ENCODE measurements around the gene CBFB. TPM values are rescaled to one million over a fixed set of nuclear protein-coding genes. Genes with fewer than 3 reads are reported as not detected.
"Not testable (repeated sequence)": the region's sequence is repeated elsewhere in the genome, so short reads cannot be mapped to it uniquely, and the experiment has no call there.

Gene CBFB
- total and polyA plus RNA-seq, 2 experiments from 2014 or later = 47.4 to 59.0 TPM

DNA sequence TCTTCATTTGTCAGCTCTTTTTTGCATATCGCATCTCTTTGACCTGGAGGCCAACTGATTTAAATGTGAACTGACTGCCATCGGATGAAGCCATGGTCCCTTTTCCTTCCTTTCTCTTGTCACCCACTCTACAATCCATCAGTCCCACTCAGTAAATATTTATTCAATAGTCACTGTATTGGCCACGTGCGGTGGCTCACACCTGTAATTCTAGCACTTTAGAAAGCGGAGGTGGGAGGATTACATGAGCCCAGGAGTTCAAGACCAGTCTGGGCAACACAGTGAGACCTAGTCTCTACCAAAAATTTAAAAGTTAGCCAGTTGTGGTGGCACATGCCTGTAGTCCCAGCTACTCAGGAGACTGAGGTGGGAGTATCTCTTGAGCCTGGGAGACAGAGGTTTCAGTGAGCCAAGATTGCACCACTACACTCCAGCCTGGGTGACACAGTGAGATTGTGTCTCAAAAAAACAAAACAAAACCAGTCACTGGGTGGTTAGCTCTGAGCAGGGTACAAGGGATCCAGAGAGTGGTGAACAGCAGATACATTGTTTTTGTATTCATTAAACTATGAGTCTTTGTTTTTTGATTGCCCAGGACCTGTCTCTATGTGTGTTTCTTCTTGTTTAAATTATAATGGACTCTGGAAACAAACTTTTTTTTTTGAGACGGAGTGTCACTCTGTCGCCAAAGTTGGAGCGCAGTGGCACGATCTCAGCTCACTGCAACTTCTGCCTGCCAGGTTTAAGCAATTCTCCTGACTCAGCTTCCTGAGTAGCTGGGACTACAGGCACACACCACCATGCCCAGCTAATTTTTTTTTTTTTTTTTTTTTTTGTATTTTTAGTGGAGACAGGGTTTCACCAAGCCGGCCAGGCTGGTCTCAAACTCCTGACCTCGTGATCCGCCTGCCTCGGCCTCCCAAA is 87.7 kb downstream of the CBFB start:
- DNase-seq (ENCODE audit: low spot score) = no peak
- Histone ChIP-seq H4K20me1 (ENCODE audit: insufficient read depth, poor library complexity, severe bottlenecking) (peaks cover 8% of the 10 kb centered on the region), H3K27me3 (no peaks in the 10 kb centered on the region), H3K9me2 (replicated peaks; ENCODE audit: insufficient read depth) (no peaks in the 10 kb centered on the region), H3K27ac (no peak overlapping the region), H3K79me2 (peaks cover 61% of the 10 kb centered on the region), H3K4me1 (ENCODE audit: insufficient read depth) (peaks cover 9% of the 10 kb centered on the region), H3K9me3 (ENCODE audit: low read depth) (no peaks in the 10 kb centered on the region), H3K4me2 (no peak overlapping the region), H2AFZ (no peak overlapping the region), H3K36me3 (replicated peaks; ENCODE audit: insufficient read depth, low read depth) (no peaks in the 10 kb centered on the region), H3K4me3 (no peak overlapping the region)
- WGBS (ENCODE audit: low lambda C conversion rate, missing lambda C conversion rate) = 92% methylated on average over 13 of the region's 13 CpGs
- TF ChIP-seq EZH2 (IDR thresholded peaks at IDR 0.05; ENCODE audit: borderline replicate concordance) (no peak), EZH2phosphoT487 (IDR thresholded peaks at IDR 0.05; ENCODE audit: low read depth, severe bottlenecking, unreplicated experiment) (no peak)
- TF ChIP-seq, protein P1, sequence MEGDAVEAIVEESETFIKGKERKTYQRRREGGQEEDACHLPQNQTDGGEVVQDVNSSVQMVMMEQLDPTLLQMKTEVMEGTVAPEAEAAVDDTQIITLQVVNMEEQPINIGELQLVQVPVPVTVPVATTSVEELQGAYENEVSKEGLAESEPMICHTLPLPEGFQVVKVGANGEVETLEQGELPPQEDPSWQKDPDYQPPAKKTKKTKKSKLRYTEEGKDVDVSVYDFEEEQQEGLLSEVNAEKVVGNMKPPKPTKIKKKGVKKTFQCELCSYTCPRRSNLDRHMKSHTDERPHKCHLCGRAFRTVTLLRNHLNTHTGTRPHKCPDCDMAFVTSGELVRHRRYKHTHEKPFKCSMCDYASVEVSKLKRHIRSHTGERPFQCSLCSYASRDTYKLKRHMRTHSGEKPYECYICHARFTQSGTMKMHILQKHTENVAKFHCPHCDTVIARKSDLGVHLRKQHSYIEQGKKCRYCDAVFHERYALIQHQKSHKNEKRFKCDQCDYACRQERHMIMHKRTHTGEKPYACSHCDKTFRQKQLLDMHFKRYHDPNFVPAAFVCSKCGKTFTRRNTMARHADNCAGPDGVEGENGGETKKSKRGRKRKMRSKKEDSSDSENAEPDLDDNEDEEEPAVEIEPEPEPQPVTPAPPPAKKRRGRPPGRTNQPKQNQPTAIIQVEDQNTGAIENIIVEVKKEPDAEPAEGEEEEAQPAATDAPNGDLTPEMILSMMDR (IDR thresholded peaks at IDR 0.05; ENCODE audit: poor library complexity) = no peak

DNA sequence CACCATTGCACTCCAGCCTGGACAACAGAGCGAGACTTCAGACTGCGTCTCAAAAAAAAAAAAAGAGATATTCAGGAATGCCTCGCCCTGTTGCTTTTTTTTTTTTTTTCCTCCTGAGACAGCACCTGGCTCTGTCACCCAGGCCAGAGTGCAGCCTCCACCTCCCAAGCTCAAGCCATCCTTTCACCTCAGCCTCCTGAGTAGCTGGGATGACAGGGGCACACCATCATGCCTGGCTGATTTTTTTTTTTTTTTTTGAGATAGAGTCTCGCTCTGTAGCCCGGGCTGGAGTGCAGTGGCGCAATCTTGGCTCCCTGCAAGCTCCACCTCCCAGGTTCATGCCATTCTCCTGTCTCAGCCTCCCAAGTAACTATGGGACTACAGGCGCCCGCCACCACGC is 88.8 kb downstream of the CBFB start:
- H3K9me3 ChIP-seq (ENCODE audit: low read depth) = no peaks in the 10 kb centered on the region
- H3K4me2 ChIP-seq = no peak overlapping the region
- DNase-seq (ENCODE audit: low spot score) = no peak
- H2AFZ ChIP-seq = no peak overlapping the region
- H4K20me1 ChIP-seq (ENCODE audit: insufficient read depth, poor library complexity, severe bottlenecking) = peaks cover 8% of the 10 kb centered on the region
- H3K79me2 ChIP-seq = peaks cover 51% of the 10 kb centered on the region
- peaks cover 6% of the 10 kb centered on the region for H3K4me1 ChIP-seq (ENCODE audit: insufficient read depth)
- H3K36me3 ChIP-seq (replicated peaks; ENCODE audit: insufficient read depth, low read depth) = no peaks in the 10 kb centered on the region
- TF ChIP-seq, protein P1 (IDR thresholded peaks at IDR 0.05; ENCODE audit: poor library complexity) = no peak
- no peak for TF ChIP-seq EZH2 (IDR thresholded peaks at IDR 0.05; ENCODE audit: borderline replicate concordance)
- WGBS (ENCODE audit: low lambda C conversion rate, missing lambda C conversion rate) = 98% methylated on average over 9 of the region's 9 CpGs
- no peaks in the 10 kb centered on the region for H3K27me3 ChIP-seq
- no peaks in the 10 kb centered on the region for H3K9me2 ChIP-seq (replicated peaks; ENCODE audit: insufficient read depth)
- no peak overlapping the region for H3K27ac ChIP-seq
- H3K4me3 ChIP-seq = no peak overlapping the region

DNA sequence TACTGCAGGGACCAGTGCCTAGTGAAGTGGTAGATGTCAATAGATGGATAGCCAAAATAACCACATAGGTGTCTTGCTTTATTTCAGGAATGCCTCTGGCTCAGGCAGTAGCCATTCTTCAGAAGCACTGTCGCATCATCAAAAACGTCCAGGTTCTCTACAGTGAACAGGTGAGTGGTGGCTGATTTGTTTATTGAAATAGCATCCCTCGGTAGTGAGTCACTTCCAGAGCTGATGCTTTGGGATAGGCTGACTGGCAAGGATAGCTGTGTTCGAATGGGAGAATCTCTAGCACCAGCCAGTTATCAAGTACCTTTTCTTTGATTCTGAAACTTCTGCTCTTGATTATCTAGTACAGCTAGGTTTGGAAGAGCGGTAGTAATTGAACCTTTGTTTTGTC is 91.1 kb downstream of the CBFB start:
- peaks cover 28% of the 10 kb centered on the region for H3K79me2 ChIP-seq
- H2AFZ ChIP-seq = no peak overlapping the region
- WGBS (ENCODE audit: low lambda C conversion rate, missing lambda C conversion rate) = 86% methylated on average over 5 of the region's 5 CpGs
- no peaks in the 10 kb centered on the region for H3K36me3 ChIP-seq (replicated peaks; ENCODE audit: insufficient read depth, low read depth)
- no peaks in the 10 kb centered on the region for H3K4me1 ChIP-seq (ENCODE audit: insufficient read depth)
- no peak overlapping the region for H3K4me3 ChIP-seq
- no peaks in the 10 kb centered on the region for H3K9me3 ChIP-seq (ENCODE audit: low read depth)
- H4K20me1 ChIP-seq (ENCODE audit: insufficient read depth, poor library complexity, severe bottlenecking) = peaks cover 8% of the 10 kb centered on the region
- DNase-seq (ENCODE audit: low spot score) = no peak
- TF ChIP-seq EZH2phosphoT487 (IDR thresholded peaks at IDR 0.05; ENCODE audit: low read depth, severe bottlenecking, unreplicated experiment) (no peak), EZH2 (IDR thresholded peaks at IDR 0.05; ENCODE audit: borderline replicate concordance) (no peak)
- TF ChIP-seq, protein P1 (IDR thresholded peaks at IDR 0.05; ENCODE audit: poor library complexity) = no peak
- no peaks in the 10 kb centered on the region for H3K27me3 ChIP-seq
- H3K9me2 ChIP-seq (replicated peaks; ENCODE audit: insufficient read depth) = no peaks in the 10 kb centered on the region
- H3K27ac ChIP-seq = no peak overlapping the region
- no peak overlapping the region for H3K4me2 ChIP-seq

DNA sequence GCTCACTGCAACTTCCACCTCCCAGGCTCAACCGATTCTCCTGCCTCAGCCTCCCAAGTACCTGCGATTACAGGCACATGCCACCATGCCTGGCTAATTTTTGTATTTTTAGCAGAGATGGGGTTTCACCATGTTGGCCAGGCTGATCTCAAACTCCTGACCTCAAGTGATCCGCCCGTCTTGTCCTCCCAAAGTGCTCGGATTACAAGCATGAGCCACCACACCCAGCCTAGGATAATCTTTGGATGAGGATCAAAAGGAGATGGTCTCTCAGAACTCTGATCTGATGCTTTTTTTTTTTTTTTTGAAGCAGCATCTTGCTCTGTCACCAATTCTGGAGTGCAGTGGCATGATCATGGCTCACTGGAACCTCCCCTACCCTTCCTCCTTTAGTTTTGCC is 93.8 kb downstream of the CBFB start:
- not testable (repeated sequence) for H3K27me3 ChIP-seq; H3K9me2 ChIP-seq (replicated peaks; ENCODE audit: insufficient read depth); H2AFZ ChIP-seq; H3K27ac ChIP-seq; H3K9me3 ChIP-seq (ENCODE audit: low read depth); H3K36me3 ChIP-seq (replicated peaks; ENCODE audit: insufficient read depth, low read depth); H3K4me2 ChIP-seq; H3K79me2 ChIP-seq; H4K20me1 ChIP-seq (ENCODE audit: insufficient read depth, poor library complexity, severe bottlenecking); DNase-seq (ENCODE audit: low spot score); H3K4me3 ChIP-seq; H3K4me1 ChIP-seq (ENCODE audit: insufficient read depth)
- WGBS (ENCODE audit: low lambda C conversion rate, missing lambda C conversion rate) = 95% methylated on average over 5 of the region's 5 CpGs

Data from hepatocyte (in vitro differentiated cells).